ENCODE data around the gene CALCOCO2.
"Not testable (repeated sequence)": the region's sequence is repeated elsewhere in the genome, so short reads cannot be mapped to it uniquely, and the experiment has no call there.

Gene CALCOCO2

DNA sequence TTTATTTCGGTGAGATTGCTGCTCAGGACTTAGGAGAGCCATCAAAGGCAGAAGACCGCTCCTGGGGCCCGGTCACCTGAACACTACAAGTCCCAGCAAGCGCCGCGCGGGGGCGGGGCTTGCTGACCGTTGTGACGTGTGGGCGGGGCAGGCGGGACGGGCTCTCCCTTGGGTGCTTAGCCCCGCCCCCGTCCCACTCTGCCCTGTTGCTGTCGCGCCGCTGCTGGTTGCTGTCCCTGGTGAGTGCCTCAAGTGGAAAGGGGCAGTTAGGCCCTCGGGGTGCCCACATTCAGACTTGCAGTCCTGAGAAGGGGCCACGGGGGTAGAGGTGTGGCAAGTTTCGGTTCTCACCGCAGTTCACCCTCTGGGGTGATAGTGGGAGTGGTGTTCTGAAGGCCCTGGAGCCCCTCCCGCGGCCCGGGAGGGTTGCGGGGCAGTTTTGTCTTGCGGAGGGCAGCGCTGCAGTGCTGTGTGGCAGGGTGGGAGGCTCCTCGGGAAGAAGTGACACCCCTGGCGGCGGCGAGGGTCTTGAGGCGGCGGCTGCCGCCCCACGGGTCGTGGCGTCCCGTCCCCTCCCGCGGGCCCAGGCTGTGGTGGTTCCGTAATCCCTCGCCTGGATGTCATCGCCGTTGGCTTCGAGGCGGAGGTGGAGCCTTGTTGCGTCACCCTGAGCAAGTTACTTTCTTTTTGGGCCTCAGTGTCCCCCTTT, at the start of gene CALCOCO2:
Gene CALCOCO2 (plus strand): TSS at position 196 of the 709 bp plus-strand sequence. CDS start 10,673 bp downstream, outside the sequence.
- peak; percentile 98 for DNase-seq (ENCODE audit: low spot score)

GRCh38 chr17:48787828-48788227, 43.0 kb upstream of the CALCOCO2 start:
- no peak for DNase-seq (ENCODE audit: low spot score)

DNA sequence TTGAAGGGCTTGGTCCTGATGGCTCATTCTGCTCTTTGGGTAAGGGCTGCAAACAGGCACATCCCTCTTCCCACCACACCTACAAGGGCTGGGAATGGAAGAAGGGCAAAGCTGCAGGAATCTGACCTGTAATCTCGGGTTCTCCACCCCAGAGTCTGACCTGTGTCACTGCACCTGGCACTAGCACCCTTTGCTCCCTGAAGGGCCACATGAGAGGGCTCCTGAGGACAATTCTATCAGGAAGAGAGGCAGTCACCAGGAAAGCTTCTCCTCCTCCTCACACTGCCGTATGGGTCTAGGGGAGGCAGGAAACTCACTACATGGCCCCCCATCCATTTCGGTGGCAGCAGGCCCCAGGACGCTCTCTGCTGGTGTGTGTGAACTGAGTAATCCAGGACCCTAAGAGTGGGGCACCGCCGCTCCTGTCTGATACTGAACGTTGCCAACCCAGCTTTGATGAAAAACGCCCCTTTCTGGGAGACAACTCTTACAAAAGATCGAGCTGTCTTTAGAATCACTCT, 40.2 kb upstream of the CALCOCO2 start:
- DNase-seq (ENCODE audit: low spot score) = no peak

DNA sequence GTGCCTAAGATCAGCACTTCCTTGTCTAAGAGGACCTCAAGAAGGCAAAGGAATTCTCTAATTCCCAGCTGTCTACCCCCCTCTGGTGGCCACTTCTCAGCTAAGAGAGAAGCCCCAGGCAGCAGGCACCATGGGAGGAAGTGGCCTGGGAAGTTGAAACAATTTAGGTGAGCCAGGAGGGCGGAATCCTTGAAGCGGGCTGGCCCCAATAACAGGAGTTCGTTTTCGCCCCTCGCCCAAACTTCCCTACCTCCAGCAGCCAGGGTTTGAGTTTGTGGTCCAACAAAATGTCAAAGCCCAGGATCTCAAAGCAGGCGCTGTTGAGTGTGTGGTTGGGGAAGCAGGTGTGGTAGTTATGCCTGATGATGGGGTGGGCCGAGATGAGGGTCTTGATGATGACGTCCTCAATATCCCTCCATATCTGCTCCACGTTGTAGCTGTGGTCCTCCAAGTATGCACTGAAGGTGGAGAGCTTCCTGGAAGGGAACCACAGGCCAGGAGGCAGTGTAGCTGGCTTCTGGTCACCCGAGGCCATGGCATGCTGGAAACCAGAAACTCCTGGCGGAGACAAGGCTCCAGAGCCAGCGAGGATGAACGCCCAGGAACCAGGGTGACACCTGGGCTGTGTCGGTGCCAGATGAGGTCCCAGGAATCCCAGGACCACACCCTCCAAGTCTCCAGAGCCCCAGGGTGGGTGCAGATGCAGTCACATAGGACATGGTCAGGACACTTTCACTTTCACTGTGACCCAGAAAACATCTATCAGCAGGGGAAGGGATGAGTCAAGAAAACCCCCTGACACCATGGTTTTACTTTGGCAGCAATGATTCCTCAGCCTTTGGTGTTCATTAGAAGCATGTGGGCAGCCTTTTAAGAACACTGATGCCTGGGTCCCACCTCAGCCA, 39.5 kb upstream of the CALCOCO2 start:
- no peak for DNase-seq (ENCODE audit: low spot score)

GRCh38 chr17:48792033-48792798, 38.6 kb upstream of the CALCOCO2 start:
- no peak for DNase-seq (ENCODE audit: low spot score)

DNA sequence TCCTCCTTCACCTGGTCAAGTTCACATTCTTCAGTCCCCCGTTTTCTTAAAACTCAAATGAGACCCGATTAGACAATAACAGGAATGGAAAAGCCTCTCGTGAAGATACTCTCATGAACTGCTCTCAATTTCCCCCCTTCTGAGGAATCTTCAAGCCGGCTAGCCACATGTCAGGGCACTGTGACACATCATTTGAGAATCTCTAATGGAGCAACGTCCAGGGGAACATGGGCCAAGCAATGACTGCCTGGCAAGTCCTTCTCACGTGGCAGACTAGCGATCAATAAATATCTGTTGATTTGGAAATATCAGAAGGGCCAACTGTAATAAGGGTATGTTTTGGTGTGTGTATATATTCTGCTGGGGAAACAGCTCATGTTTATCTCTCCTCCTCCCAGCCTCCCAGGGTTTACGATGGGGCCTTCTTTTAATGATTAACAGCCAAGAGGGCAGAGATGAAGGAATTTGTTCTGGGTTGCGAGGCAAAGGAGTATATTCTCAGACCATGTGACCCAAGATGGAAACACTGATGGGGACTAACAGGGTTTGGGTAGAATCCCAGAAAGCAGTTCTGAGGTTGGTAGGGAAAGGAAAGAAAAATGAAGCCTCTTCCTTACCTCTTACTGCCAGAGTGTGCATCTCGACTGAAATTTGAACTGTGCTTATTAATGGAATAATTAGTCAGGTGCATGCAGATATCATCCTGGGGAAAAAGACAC, 35.2 kb upstream of the CALCOCO2 start:
- DNase-seq (ENCODE audit: low spot score) = no peak

DNA sequence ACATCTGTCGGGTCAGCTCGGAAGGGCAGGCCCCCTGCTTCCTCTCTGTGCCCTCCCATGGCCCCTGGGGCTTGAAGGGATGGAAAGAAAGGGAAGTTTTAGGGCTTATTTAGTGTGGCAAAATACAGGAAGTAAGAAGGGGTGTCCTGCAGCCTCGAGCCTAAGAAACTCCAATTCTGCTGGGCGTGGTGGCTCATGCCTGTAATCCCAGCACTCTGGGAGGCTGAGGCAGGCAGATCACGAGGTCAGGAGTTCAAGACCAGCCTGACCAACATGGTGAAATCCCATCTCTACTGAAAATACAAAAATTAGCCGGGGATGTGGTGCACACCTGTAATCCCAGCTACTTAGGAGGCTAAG, 34.7 kb upstream of the CALCOCO2 start:
- not testable (repeated sequence) for DNase-seq (ENCODE audit: low spot score)

- no peak for DNase-seq (ENCODE audit: low spot score)
Measured at GRCh38 chr17:48799069-48799723, 31.6 kb upstream of the CALCOCO2 start.

DNA sequence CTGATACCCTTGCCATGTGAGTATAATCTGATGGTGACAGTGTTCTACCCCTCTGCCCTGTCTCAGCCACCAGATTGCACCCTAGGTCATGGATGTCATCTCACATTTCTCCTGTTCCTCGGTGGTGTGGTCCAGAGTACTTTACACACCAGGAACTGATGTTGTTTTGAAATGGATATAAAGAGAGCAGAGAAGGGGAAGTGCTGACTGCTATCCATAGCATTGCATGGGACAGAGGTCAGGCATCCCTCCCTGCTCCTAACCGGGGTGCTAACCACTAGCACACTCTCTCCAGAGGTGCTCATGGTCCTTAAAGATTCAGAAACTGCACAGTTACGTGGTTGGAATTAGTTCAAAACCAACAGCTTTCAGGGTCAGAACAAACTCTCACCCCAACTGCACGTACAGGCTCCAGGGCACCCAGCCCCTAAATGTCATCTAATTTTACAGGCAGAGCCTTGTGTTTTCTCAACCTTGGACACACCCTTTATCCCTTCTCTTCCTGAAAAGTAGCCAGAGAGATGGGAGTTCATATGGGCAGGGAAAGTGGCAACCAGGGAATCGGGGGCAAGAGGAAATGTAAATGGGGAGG, 30.1 kb upstream of the CALCOCO2 start:
- no peak for DNase-seq (ENCODE audit: low spot score)

DNA sequence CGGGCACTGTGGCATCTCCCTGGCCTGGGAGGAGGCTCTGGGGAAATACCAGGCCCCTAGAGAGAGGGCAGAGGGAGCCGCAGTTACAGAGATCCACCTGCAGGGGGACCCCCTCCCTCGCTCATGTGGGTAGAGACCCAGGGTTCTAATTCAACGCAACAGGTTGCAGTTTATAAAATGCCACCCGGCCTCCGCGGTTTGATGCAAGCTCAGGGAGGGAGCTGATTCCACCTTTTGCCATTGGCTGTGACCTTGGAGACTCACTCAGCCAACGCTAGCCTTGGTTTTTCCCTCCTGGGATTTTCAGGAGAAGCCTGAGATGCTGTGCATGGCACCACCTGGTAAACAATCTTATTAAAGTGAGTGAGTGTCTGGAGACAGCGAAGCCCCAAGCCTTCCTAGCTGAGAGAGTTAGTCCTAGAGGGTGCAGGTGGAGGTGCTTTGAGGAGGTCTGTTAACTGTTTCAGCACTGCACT, 25.9 kb upstream of the CALCOCO2 start:
- DNase-seq (ENCODE audit: low spot score) = peak; percentile 67

GRCh38 chr17:48809182-48809581, 21.7 kb upstream of the CALCOCO2 start:
- DNase-seq (ENCODE audit: low spot score) = no peak

- no peak for DNase-seq (ENCODE audit: low spot score)
Measured at GRCh38 chr17:48812001-48812400, 18.8 kb upstream of the CALCOCO2 start.

- DNase-seq (ENCODE audit: low spot score) = peak; percentile 78
Measured at GRCh38 chr17:48814504-48814903, 16.3 kb upstream of the CALCOCO2 start.

- DNase-seq (ENCODE audit: low spot score) = no peak
Measured at GRCh38 chr17:48815311-48815710, 15.5 kb upstream of the CALCOCO2 start.

GRCh38 chr17:48816438-48816773, 14.4 kb upstream of the CALCOCO2 start:
- DNase-seq (ENCODE audit: low spot score) = no peak

DNA sequence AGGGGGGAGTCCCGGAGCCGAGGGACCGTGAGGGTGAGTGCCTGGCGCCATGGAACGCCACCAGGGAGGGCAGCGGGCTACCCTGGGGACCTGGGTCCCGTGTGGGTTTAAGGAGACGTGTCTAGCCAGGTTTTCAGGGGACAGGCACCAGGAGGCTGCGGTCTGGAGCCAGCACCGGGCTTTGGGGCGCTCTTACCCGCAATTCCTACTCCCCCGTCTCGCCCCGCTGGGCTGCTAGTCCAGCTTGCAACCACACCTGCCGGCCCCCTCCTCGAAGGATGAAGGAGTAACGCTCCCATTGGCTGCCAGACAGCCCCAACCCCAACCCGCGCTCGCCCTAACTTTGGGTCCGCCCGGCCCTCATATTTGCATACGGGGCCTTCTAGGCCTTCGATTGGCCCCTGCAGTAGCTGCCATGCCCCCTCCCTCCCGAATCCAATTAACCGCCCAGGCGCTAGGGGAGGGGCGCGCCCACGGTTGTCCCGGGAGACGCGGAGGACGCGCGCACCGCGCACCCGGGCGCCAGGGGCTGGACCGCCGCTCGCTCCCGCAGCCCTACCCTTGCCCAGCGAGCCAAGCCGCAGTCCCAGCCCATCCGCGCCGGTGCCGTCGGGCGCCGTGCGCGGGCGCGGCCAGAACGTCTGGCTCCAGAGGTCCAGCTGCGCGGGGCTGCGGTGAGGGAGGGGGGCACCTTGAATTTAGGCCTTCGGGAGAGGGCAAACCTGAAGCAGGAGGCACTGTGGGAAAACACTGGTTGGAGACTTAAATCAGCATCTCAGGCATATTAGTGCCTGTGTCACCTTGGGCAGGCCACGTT, 13.9 kb upstream of the CALCOCO2 start, which contains the start of gene TTLL6:
Gene TTLL6 (minus strand): TSS at position 456 of the 817 bp plus-strand sequence. CDS start 157 bp downstream, at position 299.
- no peak for DNase-seq (ENCODE audit: low spot score)

- DNase-seq (ENCODE audit: low spot score) = no peak
Measured at GRCh38 chr17:48818361-48818841, 12.4 kb upstream of the CALCOCO2 start.

- no peak for DNase-seq (ENCODE audit: low spot score)
Measured at GRCh38 chr17:48819466-48819865, 11.4 kb upstream of the CALCOCO2 start.

GRCh38 chr17:48820936-48821335, 9.9 kb upstream of the CALCOCO2 start:
- peak; percentile 26 for DNase-seq (ENCODE audit: low spot score)

Measured in hematopoietic multipotent progenitor cell treated with erythropoietin and hydrocortisone succinate and interleukin-3 and kit ligand, for 17 days (in vitro differentiated cells).